ENCODE results near the gene FABP2.

- TF ChIP-seq CTCF (conservative IDR thresholded peaks at IDR 0.05; ENCODE audit: low read depth, low read length) (no peak), EZH2 (IDR thresholded peaks at IDR 0.05; ENCODE audit: low read length, unreplicated experiment) (no peak)
Measured at GRCh38 chr4:119299741-119300100, 22.2 kb downstream of the FABP2 start.
